PFSK-1 (cell line): Measurements from ENCODE around the gene RAD51B.

ENCODE experiments used
- POLR2AphosphoS5 ChIP-seq: IDR thresholded peaks from 2 replicates; pipeline ENCODE4 v1.6.1; 2012; ENCODE audit warnings: low read depth, mild to moderate bottlenecking, control low read depth, low read length, moderate library complexity
- SIN3A ChIP-seq: IDR thresholded peaks from 2 replicates; pipeline ENCODE4 v1.6.1; 2012; ENCODE audit warnings: mild to moderate bottlenecking, low read length, moderate library complexity, borderline replicate concordance; ENCODE audit not compliant: insufficient read depth
- TF ChIP-seq, protein P1 (sequence below), 2 experiments: IDR thresholded peaks; 2 replicates each; pipeline versions ENCODE4 v1.6.1 to v1.8.0; 2011 to 2012; ENCODE audit warnings: low read depth in 2 of 2, low read length in 2 of 2, control low read depth in 1 of 2, inconsistent platforms in 1 of 2, mild to moderate bottlenecking in 1 of 2, moderate library complexity in 1 of 2; ENCODE audit not compliant: insufficient read depth in 1 of 2

DNA sequence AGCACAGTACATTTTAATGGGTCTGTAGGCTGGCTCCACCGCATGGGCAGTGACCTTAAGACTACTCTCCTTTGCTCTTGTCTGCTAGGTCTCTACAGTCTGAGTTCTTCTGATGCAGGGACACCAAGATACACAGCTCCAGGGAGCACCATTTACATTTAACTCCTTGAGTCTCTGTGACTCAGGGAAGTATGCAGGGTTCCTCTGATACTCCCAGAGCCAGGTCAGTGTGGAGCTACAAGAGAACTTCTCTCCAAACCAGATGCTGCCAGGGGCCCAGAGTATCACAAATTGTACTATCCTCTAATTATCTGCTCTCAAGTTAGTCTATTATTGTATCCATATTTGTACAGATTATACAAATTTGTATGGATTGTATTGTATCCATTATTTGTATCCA, 958.1 kb downstream of the RAD51B start:
- TF ChIP-seq POLR2AphosphoS5, result no peak
- TF ChIP-seq, protein P1, sequence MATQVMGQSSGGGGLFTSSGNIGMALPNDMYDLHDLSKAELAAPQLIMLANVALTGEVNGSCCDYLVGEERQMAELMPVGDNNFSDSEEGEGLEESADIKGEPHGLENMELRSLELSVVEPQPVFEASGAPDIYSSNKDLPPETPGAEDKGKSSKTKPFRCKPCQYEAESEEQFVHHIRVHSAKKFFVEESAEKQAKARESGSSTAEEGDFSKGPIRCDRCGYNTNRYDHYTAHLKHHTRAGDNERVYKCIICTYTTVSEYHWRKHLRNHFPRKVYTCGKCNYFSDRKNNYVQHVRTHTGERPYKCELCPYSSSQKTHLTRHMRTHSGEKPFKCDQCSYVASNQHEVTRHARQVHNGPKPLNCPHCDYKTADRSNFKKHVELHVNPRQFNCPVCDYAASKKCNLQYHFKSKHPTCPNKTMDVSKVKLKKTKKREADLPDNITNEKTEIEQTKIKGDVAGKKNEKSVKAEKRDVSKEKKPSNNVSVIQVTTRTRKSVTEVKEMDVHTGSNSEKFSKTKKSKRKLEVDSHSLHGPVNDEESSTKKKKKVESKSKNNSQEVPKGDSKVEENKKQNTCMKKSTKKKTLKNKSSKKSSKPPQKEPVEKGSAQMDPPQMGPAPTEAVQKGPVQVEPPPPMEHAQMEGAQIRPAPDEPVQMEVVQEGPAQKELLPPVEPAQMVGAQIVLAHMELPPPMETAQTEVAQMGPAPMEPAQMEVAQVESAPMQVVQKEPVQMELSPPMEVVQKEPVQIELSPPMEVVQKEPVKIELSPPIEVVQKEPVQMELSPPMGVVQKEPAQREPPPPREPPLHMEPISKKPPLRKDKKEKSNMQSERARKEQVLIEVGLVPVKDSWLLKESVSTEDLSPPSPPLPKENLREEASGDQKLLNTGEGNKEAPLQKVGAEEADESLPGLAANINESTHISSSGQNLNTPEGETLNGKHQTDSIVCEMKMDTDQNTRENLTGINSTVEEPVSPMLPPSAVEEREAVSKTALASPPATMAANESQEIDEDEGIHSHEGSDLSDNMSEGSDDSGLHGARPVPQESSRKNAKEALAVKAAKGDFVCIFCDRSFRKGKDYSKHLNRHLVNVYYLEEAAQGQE (IDR thresholded peaks at IDR 0.05; ENCODE audit: insufficient read depth in 1 of 2, low read depth in 2 of 2, low read length in 2 of 2), result no peak
- TF ChIP-seq SIN3A, result no peak
